Measurements from ENCODE around the gene FOXP2. TPM values are rescaled to one million over a fixed set of nuclear protein-coding genes. Genes with fewer than 3 reads are reported as not detected.
A peak's percentile ranks its signal among the peaks of the same experiment; 100 is the strongest.

The FOXP2 gene
- total and polyA plus RNA-seq, 2 experiments from 2014 or later, result 10.0 to 14.7 TPM

GRCh38 chr7:114630201-114630990 lies 215.8 kb downstream of the FOXP2 start:
- peak; percentile 12 for DNase-seq (ENCODE audit: low spot score)

GRCh38 chr7:114631249-114631822 lies 216.7 kb downstream of the FOXP2 start:
- no peak for DNase-seq (ENCODE audit: low spot score)
- H3K9me3 ChIP-seq (ENCODE audit: low read depth), result no peaks in the 10 kb centered on the region
- no peak overlapping the region for H2AFZ ChIP-seq
- H3K4me2 ChIP-seq, result no peak overlapping the region
- no peaks in the 10 kb centered on the region for H3K36me3 ChIP-seq (replicated peaks; ENCODE audit: insufficient read depth, low read depth)
- H3K9me2 ChIP-seq (replicated peaks; ENCODE audit: insufficient read depth), result no peaks in the 10 kb centered on the region
- no peak overlapping the region for H3K4me3 ChIP-seq
- no peak for TF ChIP-seq EZH2 (IDR thresholded peaks at IDR 0.05; ENCODE audit: borderline replicate concordance)
- TF ChIP-seq CTCF (IDR thresholded peaks at IDR 0.05; ENCODE audit: poor library complexity), result no peak
- no peak for TF ChIP-seq EZH2phosphoT487 (IDR thresholded peaks at IDR 0.05; ENCODE audit: low read depth, severe bottlenecking, unreplicated experiment)
- no peaks in the 10 kb centered on the region for H4K20me1 ChIP-seq (ENCODE audit: insufficient read depth, poor library complexity, severe bottlenecking)
- H3K4me1 ChIP-seq (ENCODE audit: insufficient read depth), result peaks cover 4% of the 10 kb centered on the region
- 85% methylated on average over 3 of the region's 3 CpGs for WGBS (ENCODE audit: low lambda C conversion rate, missing lambda C conversion rate)
- H3K79me2 ChIP-seq, result no peaks in the 10 kb centered on the region
- H3K27ac ChIP-seq, result no peak overlapping the region
- no peaks in the 10 kb centered on the region for H3K27me3 ChIP-seq

More at GRCh38 chr7:114630201-114630990, 215.8 kb downstream of the FOXP2 start:
- Histone ChIP-seq H4K20me1 (ENCODE audit: insufficient read depth, poor library complexity, severe bottlenecking) (no peaks in the 10 kb centered on the region), H3K4me2 (no peak overlapping the region), H3K4me3 (no peak overlapping the region), H3K36me3 (replicated peaks; ENCODE audit: insufficient read depth, low read depth) (no peaks in the 10 kb centered on the region), H3K9me3 (ENCODE audit: low read depth) (no peaks in the 10 kb centered on the region), H3K27ac (no peak overlapping the region), H3K9me2 (replicated peaks; ENCODE audit: insufficient read depth) (no peaks in the 10 kb centered on the region), H2AFZ (no peak overlapping the region), H3K27me3 (no peaks in the 10 kb centered on the region), H3K4me1 (ENCODE audit: insufficient read depth) (peaks cover 4% of the 10 kb centered on the region), H3K79me2 (no peaks in the 10 kb centered on the region)
- 47% methylated on average over 7 of the region's 7 CpGs for WGBS (ENCODE audit: low lambda C conversion rate, missing lambda C conversion rate)
- TF ChIP-seq EZH2phosphoT487 (IDR thresholded peaks at IDR 0.05; ENCODE audit: low read depth, severe bottlenecking, unreplicated experiment) (no peak), CTCF (IDR thresholded peaks at IDR 0.05; ENCODE audit: poor library complexity) (no peak), EZH2 (IDR thresholded peaks at IDR 0.05; ENCODE audit: borderline replicate concordance) (no peak)

- no peaks in the 10 kb centered on the region for H3K9me2 ChIP-seq (replicated peaks; ENCODE audit: insufficient read depth)
- no peaks in the 10 kb centered on the region for H3K79me2 ChIP-seq
- H3K4me3 ChIP-seq, result no peak overlapping the region
- H3K27ac ChIP-seq, result no peak overlapping the region
- DNase-seq (ENCODE audit: low spot score), result peak; percentile 8
- TF ChIP-seq EZH2phosphoT487 (IDR thresholded peaks at IDR 0.05; ENCODE audit: low read depth, severe bottlenecking, unreplicated experiment) (no peak), CTCF (IDR thresholded peaks at IDR 0.05; ENCODE audit: poor library complexity) (no peak), EZH2 (IDR thresholded peaks at IDR 0.05; ENCODE audit: borderline replicate concordance) (no peak)
- no peaks in the 10 kb centered on the region for H3K4me1 ChIP-seq (ENCODE audit: insufficient read depth)
- H3K9me3 ChIP-seq (ENCODE audit: low read depth), result no peaks in the 10 kb centered on the region
- whole genome bisulfite sequencing (ENCODE audit: low lambda C conversion rate, missing lambda C conversion rate), result 95% methylated on average over 1 of the region's 1 CpG
- H2AFZ ChIP-seq, result no peak overlapping the region
- H3K4me2 ChIP-seq, result no peak overlapping the region
- H4K20me1 ChIP-seq (ENCODE audit: insufficient read depth, poor library complexity, severe bottlenecking), result no peaks in the 10 kb centered on the region
- no peaks in the 10 kb centered on the region for H3K36me3 ChIP-seq (replicated peaks; ENCODE audit: insufficient read depth, low read depth)
- H3K27me3 ChIP-seq, result no peaks in the 10 kb centered on the region
These were observed 224.8 kb downstream of the FOXP2 start for GRCh38 chr7:114639451-114639850.
